ENCODE measurements around the gene NAA38.

NAA38 gene

DNA sequence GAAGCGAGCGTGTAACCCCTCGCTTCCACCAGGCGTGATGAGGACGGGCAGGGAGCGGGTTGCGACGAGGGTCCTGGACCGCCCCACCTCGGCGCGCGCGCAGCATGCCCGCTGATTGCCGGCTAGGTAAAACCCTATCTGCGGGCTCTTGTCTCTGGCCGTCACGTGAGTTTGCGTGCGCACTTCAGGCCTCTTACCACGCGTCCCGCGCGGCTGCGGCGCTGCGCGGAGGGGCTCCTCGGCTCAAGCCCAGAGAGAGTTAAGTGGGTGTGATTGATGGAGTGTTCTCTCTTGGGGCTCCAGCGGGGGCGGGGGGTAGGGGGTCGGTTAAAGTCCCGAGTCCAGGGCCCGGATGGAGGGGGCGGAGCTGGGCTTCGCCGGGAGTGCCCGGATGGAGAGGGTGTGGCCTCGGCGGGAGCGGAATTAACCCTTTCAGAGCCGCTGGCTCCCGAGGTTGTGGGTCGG is 15.4 kb downstream of the NAA38 start:
- peak; percentile 64 for DNase-seq (ENCODE audit: insufficient read length, low spot score)
- TF ChIP-seq TAF1 (IDR thresholded peaks at IDR 0.05; ENCODE audit: low read depth, low read length) (no peak), POLR2AphosphoS5 (IDR thresholded peaks at IDR 0.05; ENCODE audit: low read depth, low read length) (peak; percentile 19; the same call in 1 of the 2 replicates)
- no peak for FAIRE-seq

DNA sequence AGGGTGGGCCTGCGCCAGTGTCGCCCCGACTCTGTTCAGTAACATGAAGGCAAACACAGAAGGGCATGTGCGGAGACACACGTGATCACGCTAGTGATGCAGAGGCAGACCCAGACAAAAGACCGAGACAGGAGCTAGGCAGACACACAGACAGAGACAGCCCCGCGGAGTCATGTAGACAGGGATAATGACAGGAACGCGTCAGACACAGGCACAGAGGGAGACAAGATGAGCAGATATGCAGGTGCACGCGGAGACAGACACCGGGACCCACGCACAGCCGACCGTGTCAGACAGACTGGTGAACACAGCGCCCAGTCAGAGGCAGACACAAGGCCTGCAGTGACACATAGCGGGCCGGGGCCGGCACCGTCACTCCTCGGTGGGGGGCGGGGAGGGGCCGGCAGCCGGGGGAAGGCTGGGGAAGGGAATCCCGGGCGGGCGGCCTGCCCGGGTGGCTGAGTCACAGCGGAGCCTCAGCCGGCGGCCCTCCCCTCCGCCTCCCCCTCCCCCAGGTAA is 15.9 kb downstream of the NAA38 start:
- FAIRE-seq (no peak), DNase-seq (ENCODE audit: insufficient read length, low spot score) (no peak)
- TF ChIP-seq POLR2AphosphoS5 (IDR thresholded peaks at IDR 0.05; ENCODE audit: low read depth, low read length) (0 out of 2 replicates have a peak, but pooled peaks have one; percentile 55), SPI1 (IDR thresholded peaks at IDR 0.05; ENCODE audit: low read depth, low read length) (no peak)

DNA sequence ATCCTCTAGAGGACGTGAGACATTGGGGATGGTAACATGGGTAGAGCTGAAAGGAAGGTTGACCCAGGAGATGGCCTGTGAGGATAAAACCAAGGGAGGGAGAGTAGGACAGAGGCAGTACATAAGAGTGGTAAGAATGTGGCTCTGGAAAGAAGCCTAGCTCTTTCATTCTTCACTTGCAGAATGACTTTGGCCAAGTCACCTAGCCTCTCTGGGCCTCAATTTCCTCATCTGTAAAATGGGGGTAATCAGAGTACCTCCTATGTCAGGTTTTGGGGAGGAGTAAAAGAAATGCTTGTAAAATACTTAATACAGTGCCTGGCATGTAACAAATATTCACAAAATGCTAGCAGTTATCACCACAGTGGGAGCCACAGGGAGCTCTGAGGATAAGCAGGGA is 16.5 kb downstream of the NAA38 start:
- no peak for TF ChIP-seq TAF1 (IDR thresholded peaks at IDR 0.05; ENCODE audit: low read depth, low read length)
- TF ChIP-seq SPI1 (IDR thresholded peaks at IDR 0.05; ENCODE audit: low read depth, low read length), result no peak
- DNase-seq (ENCODE audit: insufficient read length, low spot score) (no peak), FAIRE-seq (no peak)

DNA sequence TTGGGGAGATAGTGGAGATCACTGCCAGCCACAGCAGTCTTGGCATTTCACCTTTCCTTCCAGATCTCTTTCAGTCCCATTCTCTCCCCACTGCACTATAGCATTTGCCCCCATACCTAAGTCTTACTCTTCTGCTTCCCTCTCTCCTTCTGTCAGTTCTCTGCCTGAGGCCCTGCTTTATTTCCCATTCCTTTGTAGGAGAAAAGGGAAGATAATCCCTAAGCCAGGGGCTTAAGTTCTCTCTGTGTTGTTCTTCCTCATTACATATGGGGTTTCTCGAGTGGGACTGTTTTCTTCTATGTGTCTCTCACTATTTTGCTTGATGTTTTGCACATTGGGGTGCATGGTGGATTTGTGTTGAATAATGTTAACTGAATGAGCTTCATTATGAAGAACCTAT is 16.9 kb downstream of the NAA38 start:
- DNase-seq (ENCODE audit: insufficient read length, low spot score) (no peak), FAIRE-seq (no peak)
- TF ChIP-seq PAX5 (IDR thresholded peaks at IDR 0.05; ENCODE audit: insufficient read depth, low read length, severe bottlenecking) (no peak), POU2F2 (IDR thresholded peaks at IDR 0.05; ENCODE audit: low read depth, low read length) (no peak), TAF1 (IDR thresholded peaks at IDR 0.05; ENCODE audit: low read depth, low read length) (no peak), POLR2A (IDR thresholded peaks at IDR 0.05; ENCODE audit: low read depth, low read length) (no peak), SPI1 (IDR thresholded peaks at IDR 0.05; ENCODE audit: low read depth, low read length) (no peak), POLR2AphosphoS5 (IDR thresholded peaks at IDR 0.05; ENCODE audit: low read depth, low read length) (no peak)

DNA sequence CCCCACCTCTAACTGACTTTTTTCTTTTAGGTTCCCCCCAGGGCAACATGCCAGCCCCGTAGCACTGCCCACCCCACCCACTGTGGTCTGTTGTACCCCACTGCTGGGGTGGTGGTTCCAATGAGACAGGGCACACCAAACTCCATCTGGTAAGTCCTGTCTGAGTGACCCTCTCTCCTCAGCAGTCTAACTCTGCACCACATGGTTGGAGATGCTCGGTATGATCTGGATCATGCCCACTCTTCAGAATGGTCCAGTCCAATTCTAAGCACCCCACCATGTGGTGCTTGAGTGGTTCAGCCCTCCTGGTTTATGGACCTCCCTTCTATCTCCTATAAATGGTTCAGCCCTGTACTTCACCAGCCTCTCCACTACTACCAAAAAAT is 17.5 kb downstream of the NAA38 start:
- DNase-seq (ENCODE audit: insufficient read length, low spot score) (no peak), FAIRE-seq (no peak)
- TF ChIP-seq SPI1 (IDR thresholded peaks at IDR 0.05; ENCODE audit: low read depth, low read length) (no peak), POLR2A (IDR thresholded peaks at IDR 0.05; ENCODE audit: low read depth, low read length) (no peak), PAX5 (IDR thresholded peaks at IDR 0.05; ENCODE audit: insufficient read depth, low read length, severe bottlenecking) (no peak), POLR2AphosphoS5 (IDR thresholded peaks at IDR 0.05; ENCODE audit: low read depth, low read length) (no peak), POU2F2 (IDR thresholded peaks at IDR 0.05; ENCODE audit: low read depth, low read length) (no peak), TAF1 (IDR thresholded peaks at IDR 0.05; ENCODE audit: low read depth, low read length) (no peak)

DNA sequence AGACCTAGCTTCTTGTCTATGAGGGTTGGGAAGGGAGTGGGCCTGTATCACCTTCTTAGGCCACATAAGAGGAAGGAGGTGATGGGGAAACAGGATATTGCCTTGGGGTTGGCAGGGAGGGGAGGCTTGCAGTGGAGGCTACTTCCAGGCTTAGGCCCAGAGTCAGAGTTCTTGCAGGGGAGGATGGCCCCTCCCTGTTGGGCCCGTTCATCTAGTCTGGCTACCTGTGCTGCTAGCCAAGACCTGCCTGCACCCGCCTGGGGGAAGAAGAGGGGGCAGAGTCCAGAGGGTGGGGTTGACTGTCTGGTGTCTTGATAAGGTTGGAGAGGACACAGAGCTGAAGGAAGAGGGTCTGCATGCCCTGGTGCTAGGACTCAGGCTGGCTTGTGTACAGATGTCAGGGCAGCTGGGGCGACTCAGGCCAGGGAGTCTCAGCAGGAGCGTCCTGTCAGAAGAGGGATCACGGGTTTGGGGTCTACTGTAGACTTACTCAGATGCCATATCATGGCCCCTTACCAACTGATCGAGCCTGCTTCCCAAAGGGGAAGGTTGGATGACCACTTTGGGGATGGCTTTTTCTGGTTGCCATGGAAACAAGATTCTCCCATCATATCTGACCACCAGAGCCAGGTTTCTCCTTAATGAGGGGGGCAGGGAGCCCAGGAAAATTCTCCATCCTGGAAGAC is 18.0 kb downstream of the NAA38 start:
- DNase-seq (ENCODE audit: insufficient read length, low spot score), result no peak
- TF ChIP-seq SPI1 (IDR thresholded peaks at IDR 0.05; ENCODE audit: low read depth, low read length) (no peak), PAX5 (IDR thresholded peaks at IDR 0.05; ENCODE audit: insufficient read depth, low read length, severe bottlenecking) (no peak), POLR2A (IDR thresholded peaks at IDR 0.05; ENCODE audit: low read depth, low read length) (no peak)
- FAIRE-seq, result no peak

DNA sequence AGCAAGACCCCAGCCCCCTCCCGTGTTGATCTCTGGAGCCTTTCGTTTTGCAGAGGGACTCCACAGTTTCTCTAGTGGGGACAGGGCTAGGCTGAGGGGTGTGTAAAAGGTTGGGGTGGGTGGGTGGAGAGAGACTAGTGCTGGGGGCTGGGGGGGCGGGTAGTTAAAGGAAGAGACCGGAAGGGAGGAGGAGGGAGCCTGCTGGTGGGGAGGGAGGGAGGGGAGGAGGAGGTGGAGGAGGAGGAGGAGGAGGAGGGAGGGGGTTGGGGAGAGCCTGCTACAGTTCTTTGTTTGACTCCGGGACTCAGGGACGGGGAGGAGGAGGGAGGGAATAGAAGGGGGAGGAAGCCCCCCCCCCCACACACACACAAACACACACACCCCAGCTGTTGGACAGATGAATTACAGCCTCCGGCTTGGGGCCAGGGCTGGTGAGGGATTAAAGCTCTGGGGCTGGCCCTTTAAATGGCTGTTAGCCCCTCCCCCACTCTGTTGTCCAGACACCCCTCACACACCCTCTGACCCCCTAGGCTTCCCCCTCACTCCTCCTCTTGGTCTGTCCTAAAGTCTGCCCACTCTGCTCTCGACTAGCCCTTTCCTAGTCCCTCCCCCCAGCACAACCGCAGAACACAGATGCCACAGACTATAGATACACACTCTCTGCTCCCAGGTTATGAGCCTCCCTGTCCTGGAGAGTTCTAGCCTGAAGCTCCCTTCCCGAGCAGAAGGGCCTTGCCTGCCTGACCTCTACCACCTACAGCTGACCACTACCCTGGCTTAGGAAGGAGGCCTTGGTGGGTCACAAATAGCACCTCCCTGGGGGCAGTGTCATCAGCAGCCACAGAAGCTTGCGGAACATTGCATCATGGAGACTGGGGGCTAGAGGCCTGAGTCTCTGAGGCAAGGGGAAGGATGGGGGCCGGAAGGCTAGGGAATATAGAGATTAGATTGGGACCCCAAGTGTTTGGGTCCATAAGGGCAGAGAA is 19.0 kb downstream of the NAA38 start:
- no peak for TF ChIP-seq PAX5 (IDR thresholded peaks at IDR 0.05; ENCODE audit: insufficient read depth, low read length, severe bottlenecking)
- TF ChIP-seq POLR2AphosphoS5 (IDR thresholded peaks at IDR 0.05; ENCODE audit: low read depth, low read length), result no peak
- TF ChIP-seq POU2F2 (IDR thresholded peaks at IDR 0.05; ENCODE audit: low read depth, low read length), result no peak
- TF ChIP-seq POLR2A (IDR thresholded peaks at IDR 0.05; ENCODE audit: low read depth, low read length), result no peak
- no peak for TF ChIP-seq SPI1 (IDR thresholded peaks at IDR 0.05; ENCODE audit: low read depth, low read length)
- TF ChIP-seq TAF1 (IDR thresholded peaks at IDR 0.05; ENCODE audit: low read depth, low read length), result no peak
- DNase-seq (ENCODE audit: insufficient read length, low spot score), result no peak
- no peak for FAIRE-seq

DNA sequence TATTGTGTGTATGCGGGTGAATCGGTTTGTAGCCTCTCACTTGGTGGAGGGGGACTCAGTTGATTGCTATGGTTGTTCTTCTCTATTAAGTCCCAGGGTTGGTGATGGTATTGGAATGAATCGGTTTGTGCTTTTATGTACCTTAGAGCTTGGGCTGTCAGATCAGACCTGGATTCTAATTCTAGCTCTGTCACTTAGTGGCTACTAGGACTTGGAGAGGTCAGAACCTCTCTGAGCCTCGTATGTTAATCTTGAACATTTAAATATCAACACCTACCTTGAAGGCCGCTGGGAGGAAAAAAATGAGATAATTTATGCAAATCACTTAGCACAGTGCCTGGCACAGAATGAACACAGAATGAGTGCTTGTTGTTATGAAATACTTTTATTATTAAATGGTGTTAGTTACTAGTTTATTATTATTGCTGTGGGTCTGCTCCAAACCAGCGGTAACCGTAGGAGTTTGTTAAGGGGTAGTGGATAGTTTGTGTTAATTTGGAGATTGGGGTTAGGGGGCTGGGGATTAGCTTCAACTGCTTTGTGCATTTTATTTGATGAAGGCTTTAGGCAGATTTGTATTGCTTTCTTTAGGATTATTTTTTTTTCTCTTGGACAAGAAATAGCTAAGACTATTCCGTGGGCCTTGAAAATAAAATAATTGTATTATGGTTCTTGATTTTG is 19.8 kb downstream of the NAA38 start:
- TF ChIP-seq SPI1 (IDR thresholded peaks at IDR 0.05; ENCODE audit: low read depth, low read length) (no peak), POU2F2 (IDR thresholded peaks at IDR 0.05; ENCODE audit: low read depth, low read length) (peak; percentile 66; the same call in 1 of the 2 replicates), TAF1 (IDR thresholded peaks at IDR 0.05; ENCODE audit: low read depth, low read length) (no peak), POLR2AphosphoS5 (IDR thresholded peaks at IDR 0.05; ENCODE audit: low read depth, low read length) (no peak), POLR2A (IDR thresholded peaks at IDR 0.05; ENCODE audit: low read depth, low read length) (no peak)
- DNase-seq (ENCODE audit: insufficient read length, low spot score) (no peak), FAIRE-seq (peak; percentile 38)

DNA sequence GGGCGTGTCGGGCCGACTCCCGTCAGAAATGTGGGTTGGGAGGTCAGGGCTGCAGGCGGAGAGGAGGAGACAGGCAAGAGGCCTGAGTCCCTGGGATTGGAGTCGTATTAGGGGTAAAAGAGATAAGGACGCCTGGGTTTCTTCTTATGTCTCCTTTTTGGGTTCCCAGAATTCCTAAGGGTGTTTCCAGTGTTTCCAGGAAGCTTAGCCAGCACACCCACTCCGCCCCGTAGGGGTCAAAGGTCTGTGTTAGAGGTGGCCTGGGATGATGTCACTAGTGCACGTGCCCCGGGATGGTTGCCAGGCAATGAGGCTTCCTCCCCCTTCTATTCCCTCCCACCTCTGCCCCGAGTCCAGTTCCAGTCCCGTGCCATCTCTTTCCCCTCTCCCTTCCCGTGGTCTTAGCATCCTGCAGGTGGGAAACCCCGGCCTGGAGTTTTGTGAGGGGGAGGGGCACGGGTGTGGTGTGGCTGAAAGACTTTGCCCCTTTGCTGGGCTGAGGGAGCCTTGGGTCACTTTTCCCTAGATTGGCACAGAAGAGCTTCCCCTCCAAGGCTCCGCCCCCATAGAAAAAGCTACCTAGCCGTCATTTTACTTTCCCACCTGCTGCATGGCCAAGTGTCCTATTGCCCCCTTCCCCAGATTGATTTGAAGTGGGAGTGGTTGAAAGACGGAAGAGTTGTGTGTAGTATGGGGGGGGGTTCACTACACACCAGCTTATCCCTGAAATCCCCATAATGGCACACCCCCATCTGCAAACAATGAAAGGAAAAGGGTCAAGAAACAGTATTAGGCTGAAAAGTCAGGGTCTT is 20.6 kb downstream of the NAA38 start:
- no peak for TF ChIP-seq TAF1 (IDR thresholded peaks at IDR 0.05; ENCODE audit: low read depth, low read length)
- 0 out of 2 replicates have a peak, but pooled peaks have one; percentile 10 for TF ChIP-seq SPI1 (IDR thresholded peaks at IDR 0.05; ENCODE audit: low read depth, low read length)
- peak; percentile 82 for TF ChIP-seq POU2F2 (IDR thresholded peaks at IDR 0.05; ENCODE audit: low read depth, low read length)
- DNase-seq (ENCODE audit: insufficient read length, low spot score) (no peak), FAIRE-seq (peak; percentile 93)
